ENCODE measurements around the gene PFKFB1.

PFKFB1 gene

GRCh38 chrX:54921427-54922021, 72.5 kb downstream of the PFKFB1 start:
- DNase-seq, result peak in 2 of 4 experiments; percentile 9 to 12

- DNase-seq, result no peak
These were observed 73.2 kb downstream of the PFKFB1 start, which contains the start of gene TRO for GRCh38 chrX:54920610-54921426. TSS of gene TRO (plus strand) at chrX:54920824. CDS start at chrX:54922247, 1,423 bp downstream.

- DNase-seq, result no peak
These were observed 84.0 kb downstream of the PFKFB1 start for GRCh38 chrX:54909941-54910340.

GRCh38 chrX:54894159-54894558, 99.8 kb downstream of the PFKFB1 start:
- no peak for DNase-seq

GRCh38 chrX:54891573-54891972, 102.4 kb downstream of the PFKFB1 start:
- DNase-seq, result no peak

- DNase-seq, result no peak
These were observed 108.2 kb downstream of the PFKFB1 start for GRCh38 chrX:54885740-54886139.

All from activated CD4-positive, CD25-positive, alpha-beta regulatory T cell (primary cell).